Embryonic facial prominence (tissue), 1 donor: Measurements from ENCODE around the gene RASA4.
A peak's percentile ranks its signal among the peaks of the same experiment; 100 is the strongest.
"Not testable (repeated sequence)": the region's sequence is repeated elsewhere in the genome, so short reads cannot be mapped to it uniquely, and the experiment has no call there.

Source experiments
- DNase-seq: peaks from one replicate; pipeline ENCODE4 v3.0.0-alpha.2; 2016; ENCODE audit errors: extremely low spot score

Gene RASA4

GRCh38 chr7:102606848-102607247, 9.7 kb downstream of the RASA4 start:
- DNase-seq: not testable (repeated sequence)

GRCh38 chr7:102604431-102605145, 12.0 kb downstream of the RASA4 start:
- not testable (repeated sequence) for DNase-seq

GRCh38 chr7:102602317-102602716, 14.2 kb downstream of the RASA4 start:
- DNase-seq: not testable (repeated sequence)

- DNase-seq: not testable (repeated sequence)
These were observed 16.9 kb downstream of the RASA4 start for GRCh38 chr7:102599699-102600098.

- DNase-seq: not testable (repeated sequence)
These were observed 20.5 kb downstream of the RASA4 start for GRCh38 chr7:102596036-102596435.

- DNase-seq: not testable (repeated sequence)
These were observed 22.8 kb downstream of the RASA4 start for GRCh38 chr7:102593637-102594334.

- not testable (repeated sequence) for DNase-seq
These were observed 24.0 kb downstream of the RASA4 start for GRCh38 chr7:102592477-102593019.

GRCh38 chr7:102589857-102590256, 26.7 kb downstream of the RASA4 start:
- DNase-seq: not testable (repeated sequence)

- DNase-seq: not testable (repeated sequence)
These were observed 33.1 kb downstream of the RASA4 start for GRCh38 chr7:102583495-102583894.

GRCh38 chr7:102581722-102582121, 34.8 kb downstream of the RASA4 start:
- DNase-seq: not testable (repeated sequence)

- not testable (repeated sequence) for DNase-seq
These were observed 38.1 kb downstream of the RASA4 start for GRCh38 chr7:102578486-102578885.

- peak; percentile 3 for DNase-seq
These were observed 39.0 kb downstream of the RASA4 start for GRCh38 chr7:102577315-102578240.

GRCh38 chr7:102576363-102576762, 40.2 kb downstream of the RASA4 start:
- DNase-seq: not testable (repeated sequence)

- DNase-seq: not testable (repeated sequence)
These were observed 41.9 kb downstream of the RASA4 start for GRCh38 chr7:102574607-102575006.

GRCh38 chr7:102572261-102573239, 44.0 kb downstream of the RASA4 start, which contains the start of gene POLR2J3:
Gene POLR2J3, minus strand, starts transcription at chr7:102572583. Its CDS starts 62 bp downstream, at chr7:102572521.
- DNase-seq: peak; percentile 43

GRCh38 chr7:102568620-102569019, 47.9 kb downstream of the RASA4 start:
- DNase-seq: not testable (repeated sequence)

GRCh38 chr7:102550808-102551422, 65.6 kb downstream of the RASA4 start, which contains the start of gene SPDYE2:
Gene SPDYE2, plus strand, starts transcription at chr7:102551226. Its CDS starts 2,030 bp downstream, at chr7:102553256.
- DNase-seq: not testable (repeated sequence)

GRCh38 chr7:102546353-102546752, 70.2 kb downstream of the RASA4 start:
- not testable (repeated sequence) for DNase-seq

GRCh38 chr7:102545288-102545687, 71.3 kb downstream of the RASA4 start:
- not testable (repeated sequence) for DNase-seq

GRCh38 chr7:102544372-102544771, 72.2 kb downstream of the RASA4 start:
- DNase-seq: not testable (repeated sequence)
